ENCODE data around the gene CACHD1. TPM values are rescaled to one million over a fixed set of nuclear protein-coding genes. Genes with fewer than 3 reads are reported as not detected.
A peak's percentile ranks its signal among the peaks of the same experiment; 100 is the strongest.

CACHD1 gene
- total RNA-seq, 1 experiment from 2014 or later: 16.6 TPM

DNA sequence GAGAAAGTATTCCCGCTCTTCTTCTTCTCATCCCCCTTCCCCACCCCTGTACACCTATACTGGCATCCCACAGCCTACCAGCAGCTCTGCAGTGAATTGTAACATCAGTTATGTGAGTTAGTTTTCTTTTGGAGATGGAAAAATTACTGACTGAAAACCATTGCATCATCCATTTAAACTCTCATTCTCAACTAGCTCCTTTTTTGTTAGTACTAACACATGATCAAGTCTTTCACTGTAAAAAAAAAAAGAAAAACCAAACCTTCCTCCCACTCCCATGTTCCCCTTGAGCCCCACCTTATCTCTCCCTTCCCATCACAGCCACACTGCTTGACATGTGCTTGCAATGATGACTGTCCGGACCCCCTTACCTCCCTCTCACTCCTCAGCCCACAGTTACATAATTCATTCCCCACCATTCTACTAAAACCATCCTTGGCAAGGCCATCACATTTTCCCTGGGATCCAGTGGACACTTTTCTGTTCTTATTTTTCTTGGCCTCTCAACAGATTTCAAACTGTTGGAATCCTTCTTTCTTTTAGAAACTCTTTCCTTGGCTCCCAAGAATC lies 251.7 kb downstream of the CACHD1 start:
- H3K4me3 Mint-ChIP-seq (ENCODE audit: unreplicated experiment): no peak overlapping the region
- H3K9me3 ChIP-seq: no peaks in the 10 kb centered on the region
- peaks cover 10% of the 10 kb centered on the region for H3K9me3 Mint-ChIP-seq (ENCODE audit: unreplicated experiment)
- H3K4me1 Mint-ChIP-seq (ENCODE audit: low read depth, unreplicated experiment): no peaks in the 10 kb centered on the region
- ChIA-PET POLR2A (interaction anchor here (0.6 kb wide), 1 partner anchor 1780 kb away, joined by 12 read pairs; no protein-coding TSS in a partner anchor), CTCF (no interaction called here)
- no peak overlapping the region for H3K27ac Mint-ChIP-seq (ENCODE audit: unreplicated experiment)
- no peaks in the 10 kb centered on the region for H3K27me3 ChIP-seq (replicated peaks; ENCODE audit: control insufficient read depth, insufficient read depth, low read length)
- no peaks in the 10 kb centered on the region for H3K4me1 ChIP-seq
- TF ChIP-seq, protein P1, sequence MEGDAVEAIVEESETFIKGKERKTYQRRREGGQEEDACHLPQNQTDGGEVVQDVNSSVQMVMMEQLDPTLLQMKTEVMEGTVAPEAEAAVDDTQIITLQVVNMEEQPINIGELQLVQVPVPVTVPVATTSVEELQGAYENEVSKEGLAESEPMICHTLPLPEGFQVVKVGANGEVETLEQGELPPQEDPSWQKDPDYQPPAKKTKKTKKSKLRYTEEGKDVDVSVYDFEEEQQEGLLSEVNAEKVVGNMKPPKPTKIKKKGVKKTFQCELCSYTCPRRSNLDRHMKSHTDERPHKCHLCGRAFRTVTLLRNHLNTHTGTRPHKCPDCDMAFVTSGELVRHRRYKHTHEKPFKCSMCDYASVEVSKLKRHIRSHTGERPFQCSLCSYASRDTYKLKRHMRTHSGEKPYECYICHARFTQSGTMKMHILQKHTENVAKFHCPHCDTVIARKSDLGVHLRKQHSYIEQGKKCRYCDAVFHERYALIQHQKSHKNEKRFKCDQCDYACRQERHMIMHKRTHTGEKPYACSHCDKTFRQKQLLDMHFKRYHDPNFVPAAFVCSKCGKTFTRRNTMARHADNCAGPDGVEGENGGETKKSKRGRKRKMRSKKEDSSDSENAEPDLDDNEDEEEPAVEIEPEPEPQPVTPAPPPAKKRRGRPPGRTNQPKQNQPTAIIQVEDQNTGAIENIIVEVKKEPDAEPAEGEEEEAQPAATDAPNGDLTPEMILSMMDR (IDR thresholded peaks at IDR 0.05; ENCODE audit: insufficient read depth in 1 of 2, low read depth in 1 of 2, low read length in 1 of 2, severe bottlenecking in 1 of 2, unreplicated experiment in 1 of 2): no peak
- H3K36me3 Mint-ChIP-seq (ENCODE audit: insufficient read depth, unreplicated experiment): no peaks in the 10 kb centered on the region
- H3K36me3 ChIP-seq (ENCODE audit: control insufficient read depth, insufficient read depth, low read length): no peaks in the 10 kb centered on the region
- intact Hi-C loops (cut with micrococcal nuclease; ENCODE audit: unreplicated experiment): no loop called here
- no peak overlapping the region for H3K4me3 ChIP-seq (ENCODE audit: low read depth, low read length)
- peaks cover 2% of the 10 kb centered on the region for H3K27me3 Mint-ChIP-seq (ENCODE audit: insufficient read depth, unreplicated experiment)
- no TSS peak for BruUV-seq (replicated peaks)
- no peak for DNase-seq

DNA sequence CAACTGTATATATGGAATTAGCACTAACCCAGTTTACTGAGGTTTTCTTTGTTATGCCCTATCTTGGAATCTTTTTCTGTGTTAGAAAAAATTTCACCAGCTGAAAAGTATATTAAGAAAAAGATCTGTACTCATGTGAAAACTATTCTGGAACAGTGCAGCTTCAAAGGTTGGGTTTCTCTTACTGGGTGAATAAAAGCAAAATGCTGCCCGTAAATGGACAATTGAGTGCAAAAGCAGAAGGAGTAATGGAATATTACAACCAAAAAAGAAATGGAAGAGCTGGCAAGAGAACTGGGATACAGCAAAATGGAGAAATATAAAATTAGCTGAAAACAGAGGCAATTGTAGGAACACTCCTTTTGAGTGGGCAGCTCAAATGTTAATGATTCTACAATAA lies 257.9 kb downstream of the CACHD1 start:
- no peaks in the 10 kb centered on the region for H3K9me3 ChIP-seq
- no peaks in the 10 kb centered on the region for H3K36me3 Mint-ChIP-seq (ENCODE audit: insufficient read depth, unreplicated experiment)
- no peaks in the 10 kb centered on the region for H3K27me3 ChIP-seq (replicated peaks; ENCODE audit: control insufficient read depth, insufficient read depth, low read length)
- no peaks in the 10 kb centered on the region for H3K9me3 Mint-ChIP-seq (ENCODE audit: unreplicated experiment)
- no peaks in the 10 kb centered on the region for H3K36me3 ChIP-seq (ENCODE audit: control insufficient read depth, insufficient read depth, low read length)
- ChIA-PET POLR2A (no interaction called here), CTCF (interaction anchor here (0.6 kb wide), 1 partner anchor 59 kb away, joined by 4 read pairs; no protein-coding TSS in a partner anchor)
- no peaks in the 10 kb centered on the region for H3K4me1 Mint-ChIP-seq (ENCODE audit: low read depth, unreplicated experiment)
- H3K27me3 Mint-ChIP-seq (ENCODE audit: insufficient read depth, unreplicated experiment): no peaks in the 10 kb centered on the region
- intact Hi-C loops (cut with micrococcal nuclease; ENCODE audit: unreplicated experiment): no loop called here
- DNase-seq: no peak
- H3K4me3 ChIP-seq (ENCODE audit: low read depth, low read length): no peak overlapping the region
- TF ChIP-seq, protein P1 (IDR thresholded peaks at IDR 0.05; ENCODE audit: insufficient read depth in 1 of 2, low read depth in 1 of 2, low read length in 1 of 2, severe bottlenecking in 1 of 2, unreplicated experiment in 1 of 2): no peak
- no TSS peak for BruUV-seq (replicated peaks)
- no peak overlapping the region for H3K27ac Mint-ChIP-seq (ENCODE audit: unreplicated experiment)
- no peaks in the 10 kb centered on the region for H3K4me1 ChIP-seq
- no peak overlapping the region for H3K4me3 Mint-ChIP-seq (ENCODE audit: unreplicated experiment)

DNA sequence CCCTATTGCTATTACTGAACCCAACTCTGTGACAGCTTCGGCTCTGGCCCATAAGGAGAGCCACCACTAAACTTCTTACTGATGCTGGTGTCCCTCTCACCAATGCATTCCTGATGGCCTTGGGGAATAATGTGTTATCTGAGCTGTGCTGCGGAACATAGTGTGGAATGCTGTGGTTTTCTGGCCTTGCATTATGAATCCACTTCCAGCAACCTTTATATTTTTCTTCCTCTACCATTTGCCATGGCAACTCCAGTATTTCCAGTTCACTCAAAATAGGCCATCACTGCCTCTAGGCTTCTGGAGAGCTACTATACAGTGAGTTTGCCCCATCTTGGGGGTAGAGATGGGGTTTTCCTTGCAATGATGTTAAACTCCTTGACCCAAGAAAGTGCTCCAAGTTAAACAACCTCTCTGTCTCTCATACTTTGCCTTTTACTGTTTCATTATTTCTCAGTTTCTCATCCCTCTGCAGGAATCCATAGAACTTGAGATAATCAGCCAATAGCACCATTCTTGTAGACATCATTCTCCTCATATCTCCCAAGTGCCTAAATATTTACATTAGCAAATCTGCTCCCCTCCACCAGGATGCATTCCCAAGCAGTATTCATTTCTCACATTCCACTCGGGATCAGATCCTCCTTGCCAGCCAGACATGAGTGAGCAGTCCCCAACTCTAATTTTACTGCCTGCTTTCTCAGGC lies 263.8 kb downstream of the CACHD1 start:
- no peak overlapping the region for H3K4me3 Mint-ChIP-seq (ENCODE audit: unreplicated experiment)
- H3K27ac Mint-ChIP-seq (ENCODE audit: unreplicated experiment): no peak overlapping the region
- intact Hi-C loops (cut with micrococcal nuclease; ENCODE audit: unreplicated experiment): loop anchor here (1.0 kb wide), 1 partner anchor 11 kb away; no protein-coding TSS in a partner anchor
- H3K27me3 Mint-ChIP-seq (ENCODE audit: insufficient read depth, unreplicated experiment): no peaks in the 10 kb centered on the region
- TF ChIP-seq, protein P1 (IDR thresholded peaks at IDR 0.05; ENCODE audit: insufficient read depth in 1 of 2, low read depth in 1 of 2, low read length in 1 of 2, severe bottlenecking in 1 of 2, unreplicated experiment in 1 of 2): no peak
- DNase-seq: peak in 1 of 2 experiments; percentile 3
- no TSS peak for BruUV-seq (replicated peaks)
- ChIA-PET POLR2A (no interaction called here), CTCF (no interaction called here)
- Histone ChIP-seq H3K4me3 (ENCODE audit: low read depth, low read length) (no peak overlapping the region), H3K4me1 (peaks cover 7% of the 10 kb centered on the region; the same call in 1 of the 2 replicates), H3K36me3 (ENCODE audit: control insufficient read depth, insufficient read depth, low read length) (no peaks in the 10 kb centered on the region), H3K27me3 (replicated peaks; ENCODE audit: control insufficient read depth, insufficient read depth, low read length) (no peaks in the 10 kb centered on the region), H3K9me3 (no peaks in the 10 kb centered on the region)
- peaks cover 14% of the 10 kb centered on the region for H3K4me1 Mint-ChIP-seq (ENCODE audit: low read depth, unreplicated experiment)
- no peaks in the 10 kb centered on the region for H3K9me3 Mint-ChIP-seq (ENCODE audit: unreplicated experiment)
- no peaks in the 10 kb centered on the region for H3K36me3 Mint-ChIP-seq (ENCODE audit: insufficient read depth, unreplicated experiment)
